Liver (tissue), 9 donors: ENCODE results near the gene TLR8. TPM values are rescaled to one million over a fixed set of nuclear protein-coding genes. Genes with fewer than 3 reads are reported as not detected.

Experiments
- DNase-seq: peaks from one replicate; pipeline ENCODE4 v3.0.0-alpha.2; 2017; ENCODE audit warnings: low spot score
- H3K27ac ChIP-seq, 2 donors: one replicate each; pipeline ENCODE4 v1.7.0; 2013; ENCODE audit warnings: inconsistent platforms in 2 of 2, low read length in 2 of 2, control low read depth in 1 of 2, low read depth in 1 of 2, mild to moderate bottlenecking in 1 of 2
- H3K27me3 ChIP-seq, 4 donors: one replicate each; pipeline versions ENCODE4 v1.6.1 to v1.7.0; 2013; ENCODE audit warnings: low read length in 3 of 4, inconsistent platforms in 1 of 4, mild to moderate bottlenecking in 1 of 4, moderate library complexity in 1 of 4; ENCODE audit not compliant: control insufficient read depth in 4 of 4, insufficient read depth in 4 of 4
- H3K36me3 ChIP-seq, 4 donors: one replicate each; pipeline versions ENCODE4 v1.6.1 to v1.7.0; 2013; ENCODE audit warnings: low read length in 3 of 4, mild to moderate bottlenecking in 3 of 4, low read depth in 1 of 4, moderate library complexity in 1 of 4; ENCODE audit not compliant: control insufficient read depth in 4 of 4, insufficient read depth in 3 of 4
- H3K4me1 ChIP-seq, 4 donors: one replicate each; pipeline versions ENCODE4 v1.6.1 to v1.7.0; 2013; ENCODE audit warnings: low read length in 3 of 4, mild to moderate bottlenecking in 3 of 4, moderate library complexity in 1 of 4; ENCODE audit not compliant: control insufficient read depth in 4 of 4, insufficient read depth in 4 of 4
- H3K4me3 ChIP-seq, 3 donors: one replicate each; pipeline versions ENCODE4 v1.6.1 to v1.7.0; 2013; ENCODE audit warnings: low read length in 3 of 3, control low read depth in 1 of 3, low read depth in 1 of 3, mild to moderate bottlenecking in 1 of 3
- H3K9ac ChIP-seq, 2 donors: one replicate each; pipeline ENCODE4 v1.7.0; 2013; ENCODE audit warnings: low read length in 2 of 2, mild to moderate bottlenecking in 2 of 2, moderate library complexity in 2 of 2, control low read depth in 1 of 2, low read depth in 1 of 2
- H3K9me3 ChIP-seq, 4 donors: one replicate each; pipeline versions ENCODE4 v1.6.1 to v1.7.0; 2013; ENCODE audit warnings: low read length in 3 of 4; ENCODE audit not compliant: control insufficient read depth in 4 of 4
- ATF3 ChIP-seq: IDR thresholded peaks from 2 replicates; pipeline ENCODE4 v1.6.1; 2016; ENCODE audit warnings: antibody characterized with exemption
- CTCF ChIP-seq: fragments of 150-350 bp; IDR thresholded peaks from 2 replicates; pipeline ENCODE4 v1.5.1; 2017; ENCODE audit warnings: improper control_type of control experiment, low read depth, low read length; ENCODE audit not compliant: missing input control
- FOXA1 ChIP-seq: IDR thresholded peaks from 2 replicates; pipeline ENCODE4 v1.6.1; 2016; ENCODE audit warnings: antibody characterized with exemption
- FOXA2 ChIP-seq: IDR thresholded peaks from 2 replicates; pipeline ENCODE4 v1.6.1; 2016; ENCODE audit warnings: antibody characterized with exemption
- GABPA ChIP-seq, 2 donors: IDR thresholded peaks in 1 of 2; conservative IDR thresholded peaks in 1 of 2; 2 replicates each; pipeline ENCODE4 v1.6.1; 2016; ENCODE audit warnings: antibody characterized with exemption in 2 of 2, mild to moderate bottlenecking in 1 of 2, moderate library complexity in 1 of 2
- HNF4A ChIP-seq, 2 donors: conservative IDR thresholded peaks; 2 replicates each; pipeline ENCODE4 v1.6.1; 2016; ENCODE audit warnings: antibody characterized with exemption in 2 of 2, mild to moderate bottlenecking in 2 of 2
- HNF4G ChIP-seq: IDR thresholded peaks from 2 replicates; pipeline ENCODE4 v1.6.1; 2016; ENCODE audit warnings: antibody characterized with exemption
- JUND ChIP-seq, 2 donors: IDR thresholded peaks; 2 replicates each; pipeline ENCODE4 v1.6.1; 2016; ENCODE audit warnings: antibody characterized with exemption in 2 of 2
- NR2F2 ChIP-seq: IDR thresholded peaks from 2 replicates; pipeline ENCODE4 v1.6.1; 2016; ENCODE audit warnings: antibody characterized with exemption
- RAD21 ChIP-seq, 2 donors: IDR thresholded peaks; 2 replicates each; pipeline ENCODE4 v1.6.1; 2016; ENCODE audit warnings: antibody characterized with exemption in 2 of 2, mild to moderate bottlenecking in 2 of 2
- REST ChIP-seq: IDR thresholded peaks from 2 replicates; pipeline ENCODE4 v1.6.1; 2016; ENCODE audit warnings: antibody characterized with exemption, mild to moderate bottlenecking
- RXRA ChIP-seq, 2 donors: IDR thresholded peaks; 2 replicates each; pipeline ENCODE4 v1.6.1; 2017 to 2018; ENCODE audit warnings: antibody characterized with exemption in 2 of 2, mild to moderate bottlenecking in 1 of 2
- SP1 ChIP-seq: IDR thresholded peaks from 2 replicates; pipeline ENCODE4 v1.6.1; 2018; ENCODE audit warnings: antibody characterized with exemption, mild to moderate bottlenecking
- YY1 ChIP-seq: IDR thresholded peaks from 2 replicates; pipeline ENCODE4 v1.6.1; 2016; ENCODE audit warnings: antibody characterized with exemption, mild to moderate bottlenecking
- WGBS: extraction: QIAGEN DNeasy Blood & Tissue Kit; methylation state at CpG from one replicate; pipeline ENCODE4 v1.1.7; 2013; 5-methylcytosine and 5-hydroxymethylcytosine counted together
- polyA plus RNA-seq, 2 donors: library from polyadenylated mRNA; stranded (reverse) in 1 of 2; unstranded in 1 of 2; fragments of 200-250 nt in 1 of 2; fragments of >200 nt in 1 of 2; fragmentation: Nextera tagmentation in 1 of 2; extraction: Ambion mirVana in 1 of 2; gene quantifications; one replicate each; pipeline versions ENCODE4 v1.2.1 to v1.2.3, GENCODE V29; 2013 to 2015
- total RNA-seq, 2 donors: library from RNA; depleted of rRNA; stranded (reverse); fragments of >200 nt; gene quantifications; one replicate each; pipeline ENCODE4 v1.2.3, GENCODE V29; 2014
- donor health status: healthy.
- donor health status: healthy.
- donor health status: healthy.
- donor health status: healthy.
- donor health status: healthy.

The TLR8 gene
- total and polyA plus RNA-seq, 4 donors: 0.28 to 4.6 (median 2.1) TPM

- Histone ChIP-seq H3K4me1 (no peaks in the 10 kb centered on the region), H3K36me3 (no peaks in the 10 kb centered on the region), H3K9ac (no peak overlapping the region), H3K4me3 (no peak overlapping the region), H3K9me3 (no peaks in the 10 kb centered on the region), H3K27ac (no peak overlapping the region), H3K27me3 (no peaks in the 10 kb centered on the region)
- 84% methylated on average over 5 of the region's 5 CpGs for WGBS
- TF ChIP-seq SP1 (no peak), REST (no peak), GABPA (IDR thresholded peaks at IDR 0.05 in 1 of 2, conservative IDR thresholded peaks at IDR 0.05 in 1 of 2) (no peak), FOXA2 (no peak), HNF4A (conservative IDR thresholded peaks at IDR 0.05) (no peak), RXRA (IDR thresholded peaks at IDR 0.05) (no peak), NR2F2 (no peak), CTCF (no peak), YY1 (no peak), ATF3 (no peak), RAD21 (IDR thresholded peaks at IDR 0.05) (no peak), JUND (IDR thresholded peaks at IDR 0.05) (no peak)
- no peak for DNase-seq
Measured at GRCh38 chrX:12912791-12913482, 6.5 kb downstream of the TLR8 start.

GRCh38 chrX:12917753-12918152 lies 11.3 kb downstream of the TLR8 start:
- Histone ChIP-seq H3K4me3 (no peak overlapping the region), H3K4me1 (no peaks in the 10 kb centered on the region), H3K27me3 (peaks cover 0 to 3% (median 0%) of the 10 kb centered on the region in 4 donors), H3K9ac (no peak overlapping the region), H3K27ac (no peak overlapping the region), H3K9me3 (no peaks in the 10 kb centered on the region), H3K36me3 (no peaks in the 10 kb centered on the region)
- 85% methylated on average over 2 of the region's 2 CpGs for WGBS
- DNase-seq: no peak
- TF ChIP-seq SP1: no peak
- TF ChIP-seq FOXA2: no peak
- no peak for TF ChIP-seq RAD21 (IDR thresholded peaks at IDR 0.05)
- TF ChIP-seq FOXA1: no peak
- TF ChIP-seq GABPA (IDR thresholded peaks at IDR 0.05 in 1 of 2, conservative IDR thresholded peaks at IDR 0.05 in 1 of 2): no peak
- TF ChIP-seq NR2F2: no peak
- TF ChIP-seq REST: no peak
- no peak for TF ChIP-seq HNF4G
- TF ChIP-seq CTCF: no peak
